Urinary bladder (tissue), 4 donors: ENCODE measurements around the gene SIAH2. TPM values are rescaled to one million over a fixed set of nuclear protein-coding genes. Genes with fewer than 3 reads are reported as not detected.

Experiments used
- DNase-seq: peaks from one replicate; pipeline ENCODE4 v3.0.0-alpha.2; 2015; ENCODE audit errors: extremely low spot score
- H3K27ac ChIP-seq: one replicate; pipeline ENCODE4 v1.5.1; 2013; ENCODE audit warnings: low read depth, mild to moderate bottlenecking, moderate library complexity
- H3K36me3 ChIP-seq: one replicate; pipeline ENCODE4 v1.6.1; 2013; ENCODE audit warnings: mild to moderate bottlenecking, moderate library complexity; ENCODE audit not compliant: insufficient read depth
- H3K4me1 ChIP-seq: one replicate; pipeline ENCODE4 v1.6.1; 2013; ENCODE audit warnings: mild to moderate bottlenecking, moderate library complexity; ENCODE audit not compliant: insufficient read depth
- H3K4me3 ChIP-seq: one replicate; pipeline ENCODE4 v1.5.1; 2013; ENCODE audit warnings: low read depth, low read length
- WGBS: extraction: QIAGEN DNeasy Blood & Tissue Kit; methylation state at CpG from one replicate; pipeline ENCODE4 v1.1.7; 2013; 5-methylcytosine and 5-hydroxymethylcytosine counted together
- polyA plus RNA-seq: library from polyadenylated mRNA; stranded (reverse); fragments of 200-250 nt; gene quantifications from one replicate; pipeline ENCODE4 v1.2.3, GENCODE V29; 2013
- total RNA-seq: library from RNA; depleted of rRNA; stranded (reverse); fragments of >200 nt; gene quantifications from one replicate; pipeline ENCODE4 v1.2.3, GENCODE V29; 2014
- donor health status: healthy with polysubstance abuse.
- donor health status: healthy.

Gene SIAH2
- total and polyA plus RNA-seq, 2 donors: 27.4 to 28.2 TPM

DNA sequence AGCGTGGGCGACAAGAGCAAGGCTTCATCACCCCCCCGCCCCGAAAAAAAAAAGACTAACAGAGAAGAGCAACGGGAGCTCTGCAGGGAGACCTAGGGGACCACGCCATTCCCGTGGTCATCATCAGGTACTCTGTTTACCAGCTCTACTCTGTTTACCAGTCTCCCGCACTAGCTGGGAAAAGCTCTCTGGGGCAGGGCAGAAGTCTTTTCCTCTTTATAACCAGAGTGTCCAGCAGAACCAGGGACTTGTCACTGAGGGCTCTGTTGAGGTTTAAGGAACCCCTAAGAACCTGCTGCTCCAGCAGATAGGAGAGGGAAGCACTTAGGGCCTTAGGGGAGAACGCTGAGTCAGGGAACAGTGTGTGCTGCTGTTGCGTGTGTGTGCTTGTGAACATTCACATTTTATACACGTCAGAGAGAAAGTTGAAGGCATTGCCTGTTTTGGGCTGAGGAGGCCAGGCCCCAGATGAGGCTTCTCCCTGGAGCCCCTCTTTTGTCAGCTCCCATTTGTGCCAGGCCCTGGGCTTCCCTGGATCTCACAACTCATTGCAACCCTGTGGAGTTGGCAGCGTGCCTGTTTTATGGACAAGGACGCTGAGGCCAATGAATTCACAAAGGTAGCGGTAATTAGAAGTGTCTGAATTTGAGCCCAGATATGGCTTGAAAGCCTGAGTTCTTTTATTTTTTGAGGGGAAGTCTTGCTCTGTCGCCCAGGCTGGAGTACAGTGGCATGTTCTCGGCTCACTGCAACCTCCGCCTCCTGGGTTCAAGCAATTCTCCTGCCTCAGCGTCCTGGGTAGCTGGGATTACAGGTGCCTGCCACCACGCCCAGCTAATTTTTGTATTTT, 35.1 kb downstream of the SIAH2 start:
- no peak overlapping the region for H3K27ac ChIP-seq
- WGBS: 89% methylated on average over 19 of the region's 19 CpGs
- no peaks in the 10 kb centered on the region for H3K4me1 ChIP-seq
- H3K4me3 ChIP-seq: no peak overlapping the region
- no peak for DNase-seq
- H3K36me3 ChIP-seq: no peaks in the 10 kb centered on the region

DNA sequence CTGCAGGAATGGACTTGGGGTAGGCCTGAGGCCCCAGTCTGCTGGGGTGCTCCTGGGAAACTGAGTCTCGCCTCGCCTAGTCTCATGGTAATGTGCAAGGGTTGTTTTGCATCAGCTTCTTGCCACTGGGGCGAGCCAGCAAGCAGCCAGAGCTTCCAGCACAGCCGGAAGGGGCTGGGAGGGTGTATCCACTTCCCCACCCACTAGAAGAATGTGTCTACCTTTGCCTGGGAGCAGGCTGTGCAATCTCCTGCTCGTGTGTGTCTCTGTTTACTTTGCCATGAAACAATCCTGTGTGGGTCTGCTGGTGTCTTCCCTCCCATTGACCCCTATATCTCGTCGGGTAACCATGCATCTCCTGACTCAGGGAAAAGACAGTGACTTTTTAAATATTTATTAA, 37.4 kb downstream of the SIAH2 start:
- Histone ChIP-seq H3K36me3 (no peaks in the 10 kb centered on the region), H3K4me3 (no peak overlapping the region), H3K4me1 (no peaks in the 10 kb centered on the region), H3K27ac (peak overlapping the region; percentile 78)
- 87% methylated on average over 7 of the region's 7 CpGs for WGBS
- DNase-seq: no peak

DNA sequence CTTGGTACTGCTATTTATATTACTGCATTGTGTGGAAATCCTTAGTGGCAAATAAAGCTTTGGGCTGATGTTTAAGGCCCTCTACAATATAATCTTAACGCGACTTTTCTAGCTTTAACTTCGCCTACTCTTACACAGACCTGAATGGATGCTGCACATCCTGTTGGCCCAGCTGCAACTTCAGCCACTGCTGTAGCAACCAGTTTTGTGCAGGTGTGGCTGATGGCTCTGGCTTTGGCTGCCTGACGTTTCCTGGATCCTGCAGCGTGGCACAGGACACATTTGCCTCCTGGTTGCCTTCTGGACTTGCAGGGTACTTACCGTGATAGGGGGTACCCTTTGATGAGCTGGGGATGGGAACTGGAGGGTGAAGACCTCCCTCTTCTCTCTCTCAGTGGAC, 39.0 kb downstream of the SIAH2 start:
- WGBS: 76% methylated on average over 6 of the region's 6 CpGs
- H3K4me1 ChIP-seq: no peaks in the 10 kb centered on the region
- no peak overlapping the region for H3K4me3 ChIP-seq
- DNase-seq: no peak
- no peaks in the 10 kb centered on the region for H3K36me3 ChIP-seq
- H3K27ac ChIP-seq: no peak overlapping the region

DNA sequence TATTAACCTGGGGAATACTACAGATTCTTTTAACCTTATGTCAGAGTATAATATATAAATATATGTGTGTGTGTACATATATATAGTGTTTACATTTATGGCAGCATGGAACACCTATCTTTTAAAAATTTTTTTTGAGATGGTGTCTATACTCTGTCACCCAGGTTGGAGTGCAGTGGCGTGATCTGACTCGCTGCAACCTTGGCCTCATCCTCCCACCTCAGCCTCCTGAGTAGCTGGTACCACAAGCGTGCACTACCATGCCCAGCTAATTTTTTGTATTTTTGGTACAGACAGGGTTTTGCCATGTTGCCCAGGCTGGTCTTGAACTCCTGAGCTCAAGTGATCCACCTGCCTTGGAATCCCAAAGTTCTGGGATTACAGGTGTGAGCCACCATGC, 40.7 kb downstream of the SIAH2 start:
- H3K36me3 ChIP-seq: no peaks in the 10 kb centered on the region
- H3K27ac ChIP-seq: no peak overlapping the region
- no peak overlapping the region for H3K4me3 ChIP-seq
- no peak for DNase-seq
- 96% methylated on average over 3 of the region's 3 CpGs for WGBS
- no peaks in the 10 kb centered on the region for H3K4me1 ChIP-seq

DNA sequence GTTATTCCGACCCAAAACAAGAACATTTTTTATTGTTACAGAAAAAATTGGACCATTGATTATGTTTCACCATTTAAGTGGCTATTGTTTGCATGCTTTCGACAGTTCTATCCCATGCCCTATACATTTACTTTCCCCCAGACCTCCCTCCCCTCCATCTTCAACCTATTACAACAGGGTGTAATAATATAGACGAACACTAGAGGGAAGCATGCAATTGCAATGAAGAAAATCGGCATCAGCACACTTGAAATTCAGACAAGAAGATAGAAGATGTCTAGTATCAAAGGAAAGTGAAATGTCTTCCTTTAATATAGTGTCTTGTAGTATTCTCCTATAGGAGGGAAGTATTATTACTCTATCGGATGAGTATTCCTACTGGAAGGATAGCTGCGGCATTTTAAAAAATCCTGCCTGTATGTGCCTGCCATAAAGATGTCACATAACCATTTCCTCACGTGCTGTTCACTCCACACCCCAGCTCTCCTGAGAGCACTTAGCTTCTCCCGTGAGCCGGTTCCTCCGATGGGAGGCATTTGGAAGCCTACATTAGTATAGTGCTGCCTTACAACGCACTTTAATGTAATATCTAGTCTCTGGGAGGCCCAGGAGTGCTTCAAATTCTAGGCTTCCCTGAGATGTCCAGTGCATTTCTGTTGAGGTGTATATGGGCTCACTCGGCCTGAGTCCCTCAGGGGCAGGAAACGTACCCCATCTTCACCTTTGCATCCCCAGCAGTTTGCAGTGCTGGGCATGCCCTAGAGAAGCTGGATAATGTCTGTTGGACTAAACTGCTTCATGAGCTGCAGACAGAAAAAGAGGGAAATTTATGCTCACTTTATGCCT, 41.5 kb downstream of the SIAH2 start:
- H3K4me3 ChIP-seq: no peak overlapping the region
- 11% methylated on average over 13 of the region's 13 CpGs for WGBS
- no peaks in the 10 kb centered on the region for H3K36me3 ChIP-seq
- H3K27ac ChIP-seq: no peak overlapping the region
- no peaks in the 10 kb centered on the region for H3K4me1 ChIP-seq
- DNase-seq: no peak

DNA sequence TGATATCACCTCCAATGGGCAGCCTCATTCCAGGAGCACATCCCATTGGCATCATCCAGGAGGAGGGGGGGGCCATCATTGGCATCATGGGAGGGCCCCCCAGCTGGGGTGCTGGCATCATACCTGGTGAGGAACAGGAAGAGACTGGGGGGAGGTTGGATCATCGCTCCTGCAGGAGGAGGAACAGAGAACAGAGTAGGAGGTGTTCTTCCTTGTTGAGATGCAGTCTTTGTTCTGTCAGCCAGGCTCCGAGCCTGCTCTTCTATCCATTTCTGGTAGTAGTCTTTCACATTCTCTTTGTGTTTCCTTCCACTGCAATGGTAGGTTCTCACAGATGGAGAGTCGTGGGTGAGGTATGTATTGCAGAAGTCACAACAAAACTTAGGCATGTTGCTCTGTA, 42.5 kb downstream of the SIAH2 start:
- no peak overlapping the region for H3K27ac ChIP-seq
- 78% methylated on average over 3 of the region's 3 CpGs for WGBS
- no peaks in the 10 kb centered on the region for H3K4me1 ChIP-seq
- DNase-seq: no peak
- H3K36me3 ChIP-seq: no peaks in the 10 kb centered on the region
- no peak overlapping the region for H3K4me3 ChIP-seq

DNA sequence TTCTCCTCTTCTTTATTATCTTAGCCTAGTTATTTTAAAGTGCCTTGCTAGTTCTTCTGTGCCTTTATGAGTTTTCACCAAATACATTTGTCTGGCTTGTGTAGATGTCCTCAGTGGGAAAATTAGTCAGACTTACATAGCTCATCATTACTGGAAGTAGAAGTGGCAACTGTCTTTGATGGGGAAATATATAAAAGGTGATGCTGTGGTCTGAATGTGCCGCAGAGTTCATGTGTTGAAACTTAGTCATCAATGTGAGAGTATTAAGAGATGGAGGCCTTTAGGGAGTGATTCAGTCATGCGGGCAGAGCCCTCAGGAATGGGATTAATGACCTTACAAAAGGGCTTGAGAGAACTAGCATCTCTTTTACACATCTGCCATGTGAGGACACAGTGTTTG, 52.9 kb downstream of the SIAH2 start:
- no peaks in the 10 kb centered on the region for H3K4me1 ChIP-seq
- H3K27ac ChIP-seq: no peak overlapping the region
- H3K36me3 ChIP-seq: no peaks in the 10 kb centered on the region
- over 99% methylated on average over 2 of the region's 2 CpGs for WGBS
- no peak for DNase-seq
- no peak overlapping the region for H3K4me3 ChIP-seq

DNA sequence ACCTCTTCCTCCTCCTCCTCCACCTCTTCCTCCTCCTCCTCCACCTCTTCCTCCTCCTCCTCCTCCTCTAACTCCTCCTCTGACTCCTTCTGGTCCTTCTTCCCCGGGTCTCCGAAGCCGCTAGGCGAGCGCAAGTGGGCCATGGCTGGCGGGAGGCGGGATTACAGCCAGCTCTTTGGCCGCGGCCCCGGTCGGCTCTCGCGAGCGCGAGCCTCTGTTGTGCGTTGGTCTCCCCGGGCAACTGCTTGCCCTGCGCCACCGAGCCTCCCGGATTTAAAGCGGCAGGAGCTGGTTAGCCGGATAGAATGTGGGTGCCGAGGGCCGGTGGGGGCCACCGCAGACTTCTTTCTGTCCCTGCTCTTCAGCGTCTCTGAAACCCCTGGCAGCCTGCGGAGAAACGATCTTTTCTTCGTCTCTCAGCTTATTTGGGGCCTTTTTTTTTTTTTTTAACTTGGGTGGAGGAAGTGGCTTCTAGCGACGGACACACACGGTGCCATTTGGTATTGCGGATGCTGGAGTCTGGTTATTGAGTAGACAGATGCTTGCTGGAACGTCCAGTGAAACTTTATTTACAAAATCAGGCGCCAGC, 59.1 kb downstream of the SIAH2 start, which contains the start of gene ERICH6:
Gene ERICH6, minus strand, starts transcription at position 165 of the 589 bp plus-strand sequence. Its CDS starts 22 bp downstream, at position 143.
- Histone ChIP-seq H3K36me3 (no peaks in the 10 kb centered on the region), H3K27ac (peak within 1 kb of the TSS; percentile 85), H3K4me3 (peak within 1 kb of the TSS; percentile 41), H3K4me1 (no peaks in the 10 kb centered on the region)
- peak; percentile 79 for DNase-seq
- under 1% methylated on average over 35 of the region's 35 CpGs for WGBS

DNA sequence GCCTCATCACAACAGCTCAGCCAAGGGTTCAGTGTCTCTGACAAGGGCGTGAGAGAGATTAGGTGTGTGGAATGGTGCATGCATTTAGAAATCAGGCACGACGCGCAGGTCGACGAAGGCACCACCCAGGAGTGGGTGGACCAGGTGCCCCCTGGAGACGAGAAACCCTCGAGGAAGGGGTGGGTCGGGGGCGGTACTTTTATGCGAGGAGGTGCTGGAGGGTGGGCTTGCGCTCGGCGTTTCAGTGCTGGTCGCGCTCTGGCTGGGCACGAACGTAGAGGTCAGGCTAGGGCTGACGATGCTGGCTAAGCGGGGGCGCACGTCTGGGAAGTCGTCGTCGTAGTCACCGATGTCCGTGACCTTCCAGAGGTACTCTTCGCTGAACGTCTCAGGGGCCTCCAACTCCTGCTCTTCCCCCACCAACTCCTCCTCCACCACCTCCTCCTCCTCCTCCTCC, 59.6 kb downstream of the SIAH2 start:
- Histone ChIP-seq H3K27ac (peak overlapping the region; percentile 85), H3K4me1 (no peaks in the 10 kb centered on the region), H3K36me3 (no peaks in the 10 kb centered on the region), H3K4me3 (peak overlapping the region; percentile 41)
- WGBS: 8% methylated on average over 29 of the region's 29 CpGs
- no peak for DNase-seq

DNA sequence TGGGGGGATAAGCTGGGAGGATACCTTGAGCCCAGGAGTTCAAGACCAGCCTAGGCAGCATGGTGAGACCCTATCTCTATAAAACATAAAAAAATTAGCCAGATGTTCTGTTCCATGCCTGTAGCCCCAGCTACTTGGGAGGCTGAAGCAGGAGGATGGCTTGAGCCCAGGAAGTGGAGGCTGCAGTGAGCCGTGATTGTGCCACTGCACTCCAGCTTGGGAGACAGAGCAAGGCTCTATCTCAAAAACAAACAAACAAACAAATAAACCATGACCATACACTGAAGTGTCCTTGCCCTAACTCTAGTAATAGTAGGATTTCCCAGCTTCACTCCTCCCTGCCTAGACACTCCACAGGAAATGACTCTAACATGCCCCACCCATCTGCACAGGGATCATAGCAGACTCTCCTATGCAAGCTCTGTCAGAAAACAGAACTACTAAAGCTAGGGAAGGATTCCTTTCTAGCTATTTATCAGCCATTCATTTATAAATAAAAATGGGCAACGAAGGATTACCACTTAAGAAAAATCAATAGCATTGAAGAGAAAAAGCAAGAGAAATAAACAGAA, 63.8 kb downstream of the SIAH2 start:
- 73% methylated on average over 2 of the region's 2 CpGs for WGBS
- H3K27ac ChIP-seq: no peak overlapping the region
- no peaks in the 10 kb centered on the region for H3K4me1 ChIP-seq
- DNase-seq: no peak
- no peak overlapping the region for H3K4me3 ChIP-seq
- no peaks in the 10 kb centered on the region for H3K36me3 ChIP-seq

DNA sequence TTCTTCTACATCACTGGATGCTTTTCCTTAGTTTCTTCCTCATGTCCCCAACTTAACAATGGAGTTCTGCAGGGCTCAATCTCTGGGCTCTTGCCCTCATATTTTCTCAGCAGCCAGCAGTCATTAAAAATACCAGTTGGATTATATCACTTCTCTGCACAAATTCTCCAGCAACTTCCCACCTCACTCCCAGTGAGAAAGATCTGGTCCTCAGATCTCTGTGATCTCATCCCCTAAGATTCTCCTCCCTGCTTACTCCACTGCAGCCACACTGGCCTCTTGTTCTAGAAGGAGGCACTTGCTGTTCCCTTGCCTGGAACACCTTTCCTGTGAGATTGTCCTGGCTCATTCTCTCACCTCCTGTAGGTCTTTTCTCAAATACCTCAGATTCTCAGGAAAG, 65.3 kb downstream of the SIAH2 start:
- no peak overlapping the region for H3K27ac ChIP-seq
- no peaks in the 10 kb centered on the region for H3K4me1 ChIP-seq
- H3K4me3 ChIP-seq: no peak overlapping the region
- no peak for DNase-seq
- H3K36me3 ChIP-seq: no peaks in the 10 kb centered on the region

DNA sequence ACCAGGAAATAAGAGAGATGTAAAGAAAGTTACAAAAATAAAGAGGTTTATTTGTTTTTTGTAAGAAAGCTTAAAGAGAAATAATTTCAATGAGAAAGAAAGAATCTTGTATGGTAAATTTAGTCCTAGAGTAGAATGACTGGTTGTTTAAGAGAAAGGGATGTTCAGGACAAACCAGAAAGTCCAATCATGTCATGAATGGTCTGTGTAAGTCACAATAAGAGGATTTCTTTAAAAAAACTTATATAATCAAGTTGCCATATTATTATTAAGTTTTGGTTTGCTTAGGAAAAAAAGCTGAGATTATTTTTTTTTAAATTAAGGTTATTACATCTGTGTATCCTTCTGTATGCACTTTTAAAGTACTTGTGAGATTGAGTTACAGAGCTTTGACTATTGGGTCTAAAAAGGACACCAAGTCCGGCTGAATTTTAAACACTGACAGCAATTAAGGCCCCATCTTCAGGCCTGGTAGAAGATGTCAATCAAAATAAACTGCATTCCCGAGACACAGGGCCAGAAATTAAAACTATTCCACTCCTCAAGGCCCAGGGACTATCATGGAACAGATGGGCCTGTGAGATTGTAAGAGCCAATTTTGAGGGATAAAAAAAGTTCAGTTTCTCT, 71.4 kb downstream of the SIAH2 start:
- Histone ChIP-seq H3K4me3 (no peak overlapping the region), H3K36me3 (no peaks in the 10 kb centered on the region), H3K27ac (no peak overlapping the region), H3K4me1 (no peaks in the 10 kb centered on the region)
- no peak for DNase-seq
- WGBS: 89% methylated on average over 2 of the region's 2 CpGs
